ENCODE results near the gene MANF. TPM values are rescaled to one million over a fixed set of nuclear protein-coding genes. Genes with fewer than 3 reads are reported as not detected.
A peak's percentile ranks its signal among the peaks of the same experiment; 100 is the strongest.

MANF gene
- total RNA-seq (2014; rRNA removed; shearing (Covaris generic); ENCODE audit: low replicate concordance) = 27.2 and 51.8 TPM in 2 replicates

GRCh38 chr3:51384726-51385473 lies at the start of gene MANF:
TSS of gene MANF (plus strand) at chr3:51385291. CDS start at chr3:51385343, 52 bp downstream.
- H3K9me3 ChIP-seq (ENCODE audit: low read length) = no peaks in the 10 kb centered on the region
- no peaks in the 10 kb centered on the region for H3K27me3 ChIP-seq (ENCODE audit: low read length)
- DNase-seq = peak; percentile 99
- H4K20me1 ChIP-seq (ENCODE audit: insufficient read depth, low read depth, low read length) = 0 out of 2 replicates have a peak, but pooled peaks cover 4% of the 10 kb centered on the region
- peak within 1 kb of the TSS; percentile 85 for H3K4me2 ChIP-seq (ENCODE audit: low read depth, low read length, poor library complexity, severe bottlenecking)
- no peaks in the 10 kb centered on the region for H3K9me2 ChIP-seq (replicated peaks; ENCODE audit: insufficient read depth, low read length)
- H3K27ac ChIP-seq (ENCODE audit: low read length) = peak within 1 kb of the TSS; percentile 60
- peak within 1 kb of the TSS; percentile 95 for H3K4me3 ChIP-seq (ENCODE audit: low read length)
- H3K36me3 ChIP-seq (ENCODE audit: insufficient read depth, low read length) = peaks cover 4% of the 10 kb centered on the region; the same call in 1 of the 2 replicates
- peak within 1 kb of the TSS; percentile 80 for H2AFZ ChIP-seq (ENCODE audit: low read length)
- peak within 1 kb of the TSS; percentile 96 for H3K9ac ChIP-seq (ENCODE audit: low read length)
- peaks cover 49% of the 10 kb centered on the region for H3K4me1 ChIP-seq (ENCODE audit: low read length)
- peaks cover 37% of the 10 kb centered on the region for H3K79me2 ChIP-seq (ENCODE audit: low read length)

- H3K4me3 ChIP-seq (ENCODE audit: low read length) = no peak overlapping the region
- H4K20me1 ChIP-seq (ENCODE audit: insufficient read depth, low read depth, low read length) = no peaks in the 10 kb centered on the region
- H3K79me2 ChIP-seq (ENCODE audit: low read length) = no peaks in the 10 kb centered on the region
- H3K4me1 ChIP-seq (ENCODE audit: low read length) = peaks cover 2% of the 10 kb centered on the region; the same call in 1 of the 2 replicates
- H3K27ac ChIP-seq (ENCODE audit: low read length) = no peak overlapping the region
- H3K9me2 ChIP-seq (replicated peaks; ENCODE audit: insufficient read depth, low read length) = no peaks in the 10 kb centered on the region
- H3K27me3 ChIP-seq (ENCODE audit: low read length) = no peaks in the 10 kb centered on the region
- no peak overlapping the region for H2AFZ ChIP-seq (ENCODE audit: low read length)
- H3K9ac ChIP-seq (ENCODE audit: low read length) = no peak overlapping the region
- H3K36me3 ChIP-seq (ENCODE audit: insufficient read depth, low read length) = no peaks in the 10 kb centered on the region
- H3K4me2 ChIP-seq (ENCODE audit: low read depth, low read length, poor library complexity, severe bottlenecking) = no peak overlapping the region
- DNase-seq = no peak
- no peaks in the 10 kb centered on the region for H3K9me3 ChIP-seq (ENCODE audit: low read length)
These were observed 48.8 kb upstream of the MANF start for GRCh38 chr3:51336261-51336660.

- H3K36me3 ChIP-seq (ENCODE audit: insufficient read depth, low read length) = no peaks in the 10 kb centered on the region
- no peak overlapping the region for H3K9ac ChIP-seq (ENCODE audit: low read length)
- no peak for DNase-seq
- no peaks in the 10 kb centered on the region for H4K20me1 ChIP-seq (ENCODE audit: insufficient read depth, low read depth, low read length)
- no peak overlapping the region for H3K4me2 ChIP-seq (ENCODE audit: low read depth, low read length, poor library complexity, severe bottlenecking)
- no peaks in the 10 kb centered on the region for H3K9me3 ChIP-seq (ENCODE audit: low read length)
- H3K4me1 ChIP-seq (ENCODE audit: low read length) = peaks cover 4% of the 10 kb centered on the region; the same call in 1 of the 2 replicates
- no peak overlapping the region for H2AFZ ChIP-seq (ENCODE audit: low read length)
- no peaks in the 10 kb centered on the region for H3K79me2 ChIP-seq (ENCODE audit: low read length)
- no peaks in the 10 kb centered on the region for H3K27me3 ChIP-seq (ENCODE audit: low read length)
- no peaks in the 10 kb centered on the region for H3K9me2 ChIP-seq (replicated peaks; ENCODE audit: insufficient read depth, low read length)
- no peak overlapping the region for H3K27ac ChIP-seq (ENCODE audit: low read length)
- no peak overlapping the region for H3K4me3 ChIP-seq (ENCODE audit: low read length)
These were observed 47.4 kb upstream of the MANF start for GRCh38 chr3:51337666-51338065.

DNA sequence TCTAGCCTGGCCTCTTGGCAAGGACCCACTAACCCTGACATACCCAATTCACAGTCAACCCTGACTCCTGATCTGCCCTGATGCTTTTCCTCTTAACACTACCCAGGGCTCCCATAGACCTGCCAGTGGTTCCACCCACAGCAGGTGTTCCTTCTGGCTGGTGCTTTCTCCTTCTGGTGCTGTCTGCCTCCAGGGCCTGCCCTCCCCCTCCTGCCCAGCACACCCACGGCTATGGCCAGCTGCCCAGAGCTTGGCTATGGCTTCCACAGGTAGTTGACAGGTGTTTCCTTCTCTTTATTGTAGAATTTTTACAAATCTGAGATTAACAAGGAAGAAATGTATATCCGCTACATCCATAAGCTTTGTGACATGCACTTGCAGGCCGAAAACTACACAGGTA lies 46.5 kb upstream of the MANF start:
- H3K36me3 ChIP-seq (ENCODE audit: insufficient read depth, low read length) = no peaks in the 10 kb centered on the region
- no peaks in the 10 kb centered on the region for H4K20me1 ChIP-seq (ENCODE audit: insufficient read depth, low read depth, low read length)
- no peaks in the 10 kb centered on the region for H3K27me3 ChIP-seq (ENCODE audit: low read length)
- H3K9ac ChIP-seq (ENCODE audit: low read length) = no peak overlapping the region
- H3K9me2 ChIP-seq (replicated peaks; ENCODE audit: insufficient read depth, low read length) = no peaks in the 10 kb centered on the region
- H3K9me3 ChIP-seq (ENCODE audit: low read length) = no peaks in the 10 kb centered on the region
- no peak for DNase-seq
- no peak overlapping the region for H2AFZ ChIP-seq (ENCODE audit: low read length)
- H3K27ac ChIP-seq (ENCODE audit: low read length) = no peak overlapping the region
- peaks cover 4% of the 10 kb centered on the region; the same call in 1 of the 2 replicates for H3K4me1 ChIP-seq (ENCODE audit: low read length)
- no peaks in the 10 kb centered on the region for H3K79me2 ChIP-seq (ENCODE audit: low read length)
- no peak overlapping the region for H3K4me3 ChIP-seq (ENCODE audit: low read length)
- no peak overlapping the region for H3K4me2 ChIP-seq (ENCODE audit: low read depth, low read length, poor library complexity, severe bottlenecking)

DNA sequence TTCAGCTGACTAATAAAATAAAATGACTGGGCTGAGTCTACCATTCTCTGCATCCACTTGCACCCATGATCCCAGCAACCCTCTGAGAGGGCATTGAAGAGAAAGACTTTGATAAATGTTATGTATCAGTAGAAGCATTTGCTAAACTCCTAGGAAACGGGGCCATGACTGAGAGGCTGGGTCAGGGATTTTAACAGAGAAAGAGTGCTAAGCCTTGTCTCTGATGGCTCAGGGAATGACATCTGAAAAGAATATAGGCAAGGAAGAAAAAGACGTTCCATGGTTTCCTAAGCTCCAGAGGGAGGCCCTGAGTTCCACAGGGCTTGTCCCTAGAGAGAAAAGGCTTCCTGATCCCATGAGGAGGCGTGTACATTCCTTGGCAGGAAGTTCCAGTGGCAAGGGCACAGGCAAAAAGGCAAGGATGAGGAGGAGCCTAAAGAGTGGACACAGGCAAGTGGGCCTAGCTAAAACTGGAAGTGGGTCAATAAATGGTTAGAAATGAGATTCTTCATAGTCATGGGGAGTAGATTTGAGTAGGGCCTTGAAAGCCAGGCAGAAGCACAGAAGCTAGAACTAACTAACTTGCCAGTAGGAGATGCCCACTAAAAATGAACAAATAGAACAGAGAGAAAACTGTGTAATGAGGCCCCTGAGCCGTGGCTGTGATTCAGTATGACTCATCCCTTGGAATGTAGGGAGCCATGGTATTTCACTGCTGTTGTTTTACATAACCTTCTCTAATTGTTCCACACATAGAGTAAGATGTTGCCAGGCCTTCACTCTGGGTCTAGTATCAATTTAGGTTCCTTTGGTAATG lies 44.9 kb upstream of the MANF start:
- Histone ChIP-seq H3K27me3 (ENCODE audit: low read length) (no peaks in the 10 kb centered on the region), H3K79me2 (ENCODE audit: low read length) (no peaks in the 10 kb centered on the region), H3K4me2 (ENCODE audit: low read depth, low read length, poor library complexity, severe bottlenecking) (no peak overlapping the region), H3K4me1 (ENCODE audit: low read length) (peaks cover 4% of the 10 kb centered on the region; the same call in 1 of the 2 replicates), H3K9ac (ENCODE audit: low read length) (no peak overlapping the region), H4K20me1 (ENCODE audit: insufficient read depth, low read depth, low read length) (no peaks in the 10 kb centered on the region), H3K4me3 (ENCODE audit: low read length) (no peak overlapping the region), H3K9me2 (replicated peaks; ENCODE audit: insufficient read depth, low read length) (no peaks in the 10 kb centered on the region), H3K27ac (ENCODE audit: low read length) (no peak overlapping the region), H2AFZ (ENCODE audit: low read length) (no peak overlapping the region), H3K36me3 (ENCODE audit: insufficient read depth, low read length) (no peaks in the 10 kb centered on the region), H3K9me3 (ENCODE audit: low read length) (no peaks in the 10 kb centered on the region)
- no peak for DNase-seq

GRCh38 chr3:51340989-51341636 lies 44.0 kb upstream of the MANF start:
- Histone ChIP-seq H3K4me3 (ENCODE audit: low read length) (no peak overlapping the region), H3K9me2 (replicated peaks; ENCODE audit: insufficient read depth, low read length) (no peaks in the 10 kb centered on the region), H3K36me3 (ENCODE audit: insufficient read depth, low read length) (no peaks in the 10 kb centered on the region), H2AFZ (ENCODE audit: low read length) (no peak overlapping the region), H4K20me1 (ENCODE audit: insufficient read depth, low read depth, low read length) (no peaks in the 10 kb centered on the region), H3K27me3 (ENCODE audit: low read length) (no peaks in the 10 kb centered on the region), H3K9ac (ENCODE audit: low read length) (no peak overlapping the region), H3K4me2 (ENCODE audit: low read depth, low read length, poor library complexity, severe bottlenecking) (no peak overlapping the region), H3K9me3 (ENCODE audit: low read length) (no peaks in the 10 kb centered on the region), H3K4me1 (ENCODE audit: low read length) (peaks cover 4% of the 10 kb centered on the region; the same call in 1 of the 2 replicates), H3K27ac (ENCODE audit: low read length) (no peak overlapping the region), H3K79me2 (ENCODE audit: low read length) (no peaks in the 10 kb centered on the region)
- DNase-seq = no peak

DNA sequence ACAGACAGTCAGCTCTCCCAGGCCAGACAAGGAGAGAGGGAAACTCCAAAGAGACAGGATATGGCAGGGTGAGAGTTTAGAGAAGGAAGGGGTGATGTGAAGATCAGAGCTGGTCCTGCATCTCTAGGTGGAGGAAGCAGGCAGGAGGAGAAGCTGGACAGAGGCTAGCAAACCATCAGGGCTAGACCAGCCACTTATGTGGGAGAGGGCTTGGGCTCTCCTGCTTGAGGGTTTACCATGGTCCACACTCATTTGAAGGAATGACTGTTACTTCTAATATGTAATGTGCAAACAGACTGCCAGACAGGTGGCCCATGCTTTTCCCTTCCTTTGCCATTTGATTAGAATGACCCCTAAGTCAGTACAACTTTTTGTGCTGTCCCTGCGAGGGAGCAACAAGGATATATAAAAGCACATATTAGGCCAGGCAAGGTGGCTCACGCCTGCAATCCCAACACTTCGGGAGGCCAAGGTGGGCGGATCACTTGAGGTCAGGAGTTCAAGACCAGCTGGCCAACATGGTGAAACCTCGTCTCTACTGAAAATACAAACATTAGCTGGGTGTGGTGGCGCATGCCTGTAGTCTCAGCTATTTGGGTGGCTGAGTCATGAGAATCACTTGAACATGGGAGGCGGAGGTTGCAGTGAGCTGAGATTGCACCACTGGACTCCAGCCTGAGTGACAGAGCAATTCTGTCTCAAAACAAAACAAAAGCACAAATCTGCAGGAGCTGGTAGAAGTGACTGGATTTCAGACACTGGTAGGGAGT lies 41.0 kb upstream of the MANF start:
- Histone ChIP-seq H2AFZ (ENCODE audit: low read length) (no peak overlapping the region), H3K36me3 (ENCODE audit: insufficient read depth, low read length) (no peaks in the 10 kb centered on the region), H3K4me1 (ENCODE audit: low read length) (peaks cover 4% of the 10 kb centered on the region; the same call in 1 of the 2 replicates), H3K27ac (ENCODE audit: low read length) (no peak overlapping the region), H3K9me2 (replicated peaks; ENCODE audit: insufficient read depth, low read length) (no peaks in the 10 kb centered on the region), H3K9me3 (ENCODE audit: low read length) (no peaks in the 10 kb centered on the region), H3K4me2 (ENCODE audit: low read depth, low read length, poor library complexity, severe bottlenecking) (no peak overlapping the region), H3K9ac (ENCODE audit: low read length) (no peak overlapping the region), H3K79me2 (ENCODE audit: low read length) (no peaks in the 10 kb centered on the region), H3K4me3 (ENCODE audit: low read length) (no peak overlapping the region), H4K20me1 (ENCODE audit: insufficient read depth, low read depth, low read length) (no peaks in the 10 kb centered on the region), H3K27me3 (ENCODE audit: low read length) (no peaks in the 10 kb centered on the region)
- no peak for DNase-seq

All from Karpas-422 (cell line).